Retinal pigment epithelial cell (primary cell): Measurements from ENCODE around the gene HIVEP1.

ENCODE experiments used
- DNase-seq: peaks from one replicate; pipeline ENCODE4 v3.0.0-alpha.2; 2010; ENCODE audit warnings: low read depth
- H3K4me3 ChIP-seq: 2 replicates; pipeline ENCODE4 v1.5.1; 2011; ENCODE audit warnings: mild to moderate bottlenecking, low read length, control low read depth, moderate library complexity
- TF ChIP-seq, protein P1 (sequence below): conservative IDR thresholded peaks from 2 replicates; pipeline ENCODE4 v1.5.1; 2011; ENCODE audit warnings: low read depth, low read length, control low read depth, inconsistent platforms

HIVEP1 gene

DNA sequence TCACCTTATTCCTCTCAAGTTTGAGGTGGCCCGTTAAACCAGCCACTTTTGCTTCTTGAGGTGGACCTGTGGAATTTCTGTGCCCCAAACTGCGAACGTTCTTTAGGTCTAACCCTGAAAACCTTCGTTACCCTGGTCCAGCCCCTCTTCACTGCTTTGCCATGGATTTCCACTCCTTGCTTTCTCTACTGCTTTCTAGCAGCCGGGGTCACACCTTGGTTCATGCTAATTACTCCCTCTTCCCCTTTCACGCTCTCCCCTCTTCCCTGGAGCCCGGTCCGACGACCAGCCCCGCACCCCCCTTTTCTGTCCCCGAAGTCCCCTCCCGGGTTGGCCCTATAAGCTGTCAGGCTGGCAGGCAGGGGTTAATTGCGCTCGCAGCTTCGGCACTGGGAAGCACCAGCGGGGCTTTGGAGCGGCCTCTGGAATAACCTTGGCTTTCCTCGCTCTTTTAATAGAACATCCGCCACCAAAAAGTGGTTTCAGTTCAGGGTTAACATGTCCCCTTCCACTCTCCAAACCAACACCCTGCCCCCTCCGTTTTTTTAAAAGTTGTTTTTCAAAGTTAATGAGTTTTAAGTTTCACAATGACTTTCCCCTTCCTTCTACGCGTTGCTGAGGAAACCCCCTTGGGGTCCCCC lies 1.4 kb upstream of the HIVEP1 start:
- H3K4me3 ChIP-seq, result peak overlapping the region; percentile 70
- DNase-seq, result no peak
- TF ChIP-seq, protein P1, sequence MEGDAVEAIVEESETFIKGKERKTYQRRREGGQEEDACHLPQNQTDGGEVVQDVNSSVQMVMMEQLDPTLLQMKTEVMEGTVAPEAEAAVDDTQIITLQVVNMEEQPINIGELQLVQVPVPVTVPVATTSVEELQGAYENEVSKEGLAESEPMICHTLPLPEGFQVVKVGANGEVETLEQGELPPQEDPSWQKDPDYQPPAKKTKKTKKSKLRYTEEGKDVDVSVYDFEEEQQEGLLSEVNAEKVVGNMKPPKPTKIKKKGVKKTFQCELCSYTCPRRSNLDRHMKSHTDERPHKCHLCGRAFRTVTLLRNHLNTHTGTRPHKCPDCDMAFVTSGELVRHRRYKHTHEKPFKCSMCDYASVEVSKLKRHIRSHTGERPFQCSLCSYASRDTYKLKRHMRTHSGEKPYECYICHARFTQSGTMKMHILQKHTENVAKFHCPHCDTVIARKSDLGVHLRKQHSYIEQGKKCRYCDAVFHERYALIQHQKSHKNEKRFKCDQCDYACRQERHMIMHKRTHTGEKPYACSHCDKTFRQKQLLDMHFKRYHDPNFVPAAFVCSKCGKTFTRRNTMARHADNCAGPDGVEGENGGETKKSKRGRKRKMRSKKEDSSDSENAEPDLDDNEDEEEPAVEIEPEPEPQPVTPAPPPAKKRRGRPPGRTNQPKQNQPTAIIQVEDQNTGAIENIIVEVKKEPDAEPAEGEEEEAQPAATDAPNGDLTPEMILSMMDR, result no peak

DNA sequence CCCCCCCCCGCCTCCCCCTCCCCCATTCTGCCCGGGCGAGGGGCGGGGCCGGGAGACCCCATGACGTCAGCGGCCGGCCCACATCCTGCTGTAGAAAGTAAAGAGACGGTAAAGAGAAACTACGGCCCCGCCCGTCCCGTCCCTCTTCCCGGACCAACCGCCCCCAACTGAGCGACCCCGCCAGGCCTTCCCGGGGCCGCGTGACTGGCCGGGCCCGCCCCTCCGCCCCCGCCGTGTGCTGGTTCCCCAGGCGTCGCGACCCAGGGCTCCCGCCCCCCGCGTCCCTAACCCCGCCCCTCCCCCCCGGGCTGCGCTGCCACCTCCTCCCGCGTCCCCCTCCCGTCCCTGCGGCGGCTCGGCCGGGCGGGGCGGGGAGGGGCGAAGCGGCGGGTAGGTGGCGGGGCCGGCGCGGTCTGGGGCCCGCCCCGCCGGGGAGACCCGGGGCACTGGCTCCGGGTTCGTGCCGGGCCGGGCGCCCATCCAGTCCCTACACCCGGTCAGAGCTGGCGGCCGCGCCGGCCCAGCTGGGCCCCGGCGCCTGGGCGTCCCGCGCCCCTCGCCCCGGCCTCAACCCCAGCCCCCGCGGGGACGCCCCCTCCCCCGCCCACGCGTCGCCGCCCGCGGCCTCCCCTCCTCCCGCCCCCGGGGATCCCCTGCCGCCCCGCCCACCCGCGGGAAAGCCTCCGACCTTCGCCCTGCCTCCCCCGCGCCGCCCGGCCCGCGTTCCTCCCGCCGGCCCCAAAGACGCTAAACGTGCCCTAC lies 655 bp upstream of the HIVEP1 start:
- TF ChIP-seq, protein P1, result no peak
- peak overlapping the region; percentile 43 for H3K4me3 ChIP-seq
- peak; percentile 86 for DNase-seq

DNA sequence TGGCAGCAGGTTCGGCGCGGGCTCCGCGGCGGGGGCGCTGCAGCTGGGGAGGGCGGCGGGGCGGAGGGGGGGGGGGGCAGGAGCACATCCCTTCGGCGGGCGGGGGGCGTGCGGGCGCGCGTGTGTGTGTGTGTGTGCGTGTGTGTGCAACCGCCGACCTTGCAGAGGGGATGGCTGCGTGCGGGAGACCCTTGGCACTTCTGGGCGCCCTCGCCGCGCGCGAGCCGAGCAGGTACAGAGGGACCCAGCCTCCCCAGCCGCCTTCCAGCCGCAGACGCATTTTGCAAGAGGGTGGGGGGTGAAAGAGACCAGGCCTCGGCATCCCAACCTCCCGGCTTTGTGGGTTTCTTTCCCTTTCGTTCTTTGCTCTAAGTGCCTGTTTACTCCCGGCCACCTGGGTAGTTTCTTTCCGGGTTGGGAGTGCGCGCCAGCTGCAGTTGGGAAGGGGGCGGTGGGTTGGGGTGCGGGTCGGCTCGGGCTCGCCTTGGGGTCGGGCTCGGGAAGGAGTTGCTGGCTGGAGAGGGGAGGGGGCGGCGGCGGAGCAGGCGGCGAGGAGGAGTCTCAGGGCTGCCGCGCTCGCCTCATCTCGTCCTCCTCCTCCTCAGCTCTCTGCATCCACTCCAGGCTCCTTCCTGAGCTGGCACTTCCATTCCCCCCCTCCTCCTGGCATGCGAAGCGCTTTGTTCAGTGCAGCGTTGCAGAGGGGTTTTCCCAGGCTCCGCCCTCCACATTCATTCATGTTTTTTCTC lies 620 bp downstream of the HIVEP1 start:
- TF ChIP-seq, protein P1, result no peak
- peak; percentile 81 for DNase-seq
- H3K4me3 ChIP-seq, result peak overlapping the region; percentile 86

DNA sequence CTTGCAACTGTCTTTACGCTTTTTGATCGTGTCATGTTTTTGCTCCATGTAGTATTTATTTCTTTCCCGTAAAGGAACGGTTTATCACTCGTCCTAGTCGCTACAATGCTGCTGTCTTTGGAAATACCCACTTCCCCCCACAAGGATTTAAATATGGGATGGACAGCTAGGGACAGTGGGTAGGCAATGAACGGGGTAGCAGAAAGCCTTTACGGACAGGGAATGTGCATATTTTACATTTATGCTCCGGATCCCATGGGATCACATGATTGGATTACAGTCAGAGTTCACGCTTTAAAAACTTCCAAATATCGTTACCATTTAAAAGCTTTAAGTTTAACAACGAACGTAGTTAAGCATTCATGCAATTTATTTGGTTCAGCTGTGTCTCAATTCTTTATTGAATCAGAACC lies 1.2 kb downstream of the HIVEP1 start:
- H3K4me3 ChIP-seq, result peak overlapping the region; percentile 86
- DNase-seq, result no peak
- TF ChIP-seq, protein P1, result no peak

DNA sequence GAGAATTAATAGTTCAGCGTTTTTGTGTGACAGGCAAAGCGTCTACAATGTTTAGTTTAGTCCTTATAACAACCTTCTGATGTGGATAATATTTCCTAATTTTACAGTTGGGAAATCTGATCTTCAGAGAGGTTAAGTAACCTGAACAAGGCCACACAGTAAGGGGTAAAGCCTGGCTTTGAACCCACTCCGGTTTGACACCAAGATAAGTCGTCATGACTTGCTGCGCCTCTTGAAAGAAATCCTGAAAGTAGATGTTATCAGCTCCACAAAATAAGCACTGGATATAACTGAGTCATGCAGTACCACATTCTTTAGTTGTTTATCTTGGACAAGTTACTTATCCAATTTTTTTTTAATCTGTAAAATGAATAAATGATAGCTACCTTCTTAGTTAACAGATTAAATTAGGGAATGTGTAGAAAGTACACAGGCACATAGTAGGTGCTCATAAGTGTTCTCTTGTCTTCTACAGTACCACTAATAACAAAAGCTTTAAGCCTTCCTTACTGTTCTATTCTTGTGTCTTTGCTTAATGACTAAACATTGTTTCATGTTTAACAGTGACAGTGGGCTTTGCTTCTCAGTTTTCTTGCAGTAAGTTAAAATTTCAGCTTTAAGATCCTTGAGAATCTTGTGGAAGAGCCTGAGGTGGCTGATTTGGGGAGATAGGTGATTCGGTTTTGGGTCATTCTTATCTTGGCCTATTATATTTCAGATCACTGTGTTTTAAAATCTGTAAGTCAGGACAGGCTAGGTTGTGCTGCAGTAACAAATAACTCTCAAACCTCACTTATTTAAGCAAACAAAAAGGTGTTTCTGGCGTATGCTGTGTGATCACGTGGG lies 2.1 kb downstream of the HIVEP1 start:
- TF ChIP-seq, protein P1, result no peak
- H3K4me3 ChIP-seq, result peak overlapping the region; percentile 86
- DNase-seq, result peak; percentile 67

DNA sequence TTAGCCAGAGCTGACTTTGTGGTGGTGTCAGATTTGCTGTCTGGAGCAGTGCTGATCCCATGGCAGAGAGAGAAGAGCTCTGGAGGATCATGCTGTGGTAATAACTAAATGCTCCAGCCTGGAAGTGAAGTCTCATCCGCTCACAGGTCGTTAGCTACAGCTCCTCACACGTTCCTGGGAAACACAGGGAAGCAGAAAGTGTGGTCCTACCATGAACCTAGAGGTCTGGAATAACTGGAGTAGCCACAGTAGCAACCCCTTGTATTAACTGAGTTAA lies 2.7 kb downstream of the HIVEP1 start:
- DNase-seq, result no peak
- TF ChIP-seq, protein P1, result no peak
- no peak overlapping the region for H3K4me3 ChIP-seq
